HG03521 (cell line): ENCODE results near the gene PMM1.
A peak's percentile ranks its signal among the peaks of the same experiment; 100 is the strongest.
"Not testable (repeated sequence)": the region's sequence is repeated elsewhere in the genome, so short reads cannot be mapped to it uniquely, and the experiment has no call there.

ENCODE experiments used
- ATAC-seq: cut with Tn5 transposase; IDR thresholded peaks from one replicate; pipeline ENCODE4 v1.9.1; 2021; ENCODE audit warnings: mild to moderate bottlenecking, moderate library complexity; ENCODE audit not compliant: unreplicated experiment

PMM1 gene

GRCh38 chr22:41564563-41564962, 25.1 kb downstream of the PMM1 start:
- ATAC-seq, result no peak

- no peak for ATAC-seq
These were observed 26.5 kb downstream of the PMM1 start for GRCh38 chr22:41563051-41563711.

DNA sequence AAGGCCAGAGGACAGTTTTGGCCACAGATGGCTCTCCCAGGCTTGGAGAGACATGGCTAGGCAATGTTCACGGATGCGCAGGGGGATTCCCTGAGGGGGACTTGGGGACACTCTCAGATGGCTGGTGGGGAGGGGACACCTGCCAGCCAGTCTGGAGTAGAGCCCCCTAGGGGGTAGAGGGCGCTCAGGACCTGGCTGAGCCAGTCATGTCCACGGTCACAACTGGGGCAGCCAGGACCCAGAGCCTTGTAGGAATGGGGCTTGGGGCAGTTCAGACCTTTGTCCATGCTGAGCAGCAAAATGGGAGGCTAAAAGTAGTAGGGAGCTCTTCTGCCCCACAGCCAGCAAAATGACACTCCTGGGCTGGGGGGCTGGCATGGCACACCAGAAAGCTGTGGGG, 27.2 kb downstream of the PMM1 start:
- no peak for ATAC-seq

GRCh38 chr22:41561788-41562187, 27.9 kb downstream of the PMM1 start:
- no peak for ATAC-seq

DNA sequence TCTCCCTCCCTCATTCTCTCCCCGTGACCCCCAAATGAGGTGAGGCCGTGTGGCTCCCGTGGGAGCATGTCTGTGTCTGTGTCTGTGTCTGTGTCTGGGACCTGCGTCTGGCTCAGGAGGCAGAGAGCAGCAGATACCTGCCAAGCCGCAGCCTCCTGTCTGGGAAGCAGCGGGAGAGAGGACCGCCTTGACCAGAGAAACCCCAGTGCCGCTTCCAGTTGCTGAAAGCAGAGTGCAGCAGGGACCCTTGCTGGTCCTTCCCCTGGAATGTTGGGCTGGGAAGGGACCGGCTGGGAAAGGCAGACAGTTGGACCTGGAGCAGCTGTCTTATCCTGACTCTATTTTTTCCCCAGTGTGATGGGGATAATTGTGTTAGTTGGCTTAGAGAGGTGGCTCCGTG, 28.3 kb downstream of the PMM1 start:
- ATAC-seq, result no peak

GRCh38 chr22:41560095-41560471, 29.6 kb downstream of the PMM1 start:
- no peak for ATAC-seq

DNA sequence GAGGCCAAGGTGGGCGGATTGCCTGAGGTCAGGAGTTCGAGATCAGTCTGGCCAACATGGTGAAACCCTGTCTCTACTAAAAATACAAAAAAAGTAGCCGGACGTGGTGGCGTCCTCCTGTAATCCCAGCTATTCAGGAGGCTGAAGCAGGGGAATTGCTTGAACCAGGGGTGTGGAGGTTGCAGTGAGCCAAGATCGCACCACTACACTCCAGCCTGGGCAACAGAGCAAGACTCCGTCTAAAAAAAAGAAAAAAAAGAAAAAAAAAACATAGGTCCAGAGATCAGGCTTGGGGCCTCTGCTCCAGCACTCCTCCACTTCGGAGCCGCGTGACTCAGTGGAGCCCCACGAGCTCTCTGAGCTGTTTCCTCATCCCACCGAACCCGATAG, 31.4 kb downstream of the PMM1 start:
- not testable (repeated sequence) for ATAC-seq

DNA sequence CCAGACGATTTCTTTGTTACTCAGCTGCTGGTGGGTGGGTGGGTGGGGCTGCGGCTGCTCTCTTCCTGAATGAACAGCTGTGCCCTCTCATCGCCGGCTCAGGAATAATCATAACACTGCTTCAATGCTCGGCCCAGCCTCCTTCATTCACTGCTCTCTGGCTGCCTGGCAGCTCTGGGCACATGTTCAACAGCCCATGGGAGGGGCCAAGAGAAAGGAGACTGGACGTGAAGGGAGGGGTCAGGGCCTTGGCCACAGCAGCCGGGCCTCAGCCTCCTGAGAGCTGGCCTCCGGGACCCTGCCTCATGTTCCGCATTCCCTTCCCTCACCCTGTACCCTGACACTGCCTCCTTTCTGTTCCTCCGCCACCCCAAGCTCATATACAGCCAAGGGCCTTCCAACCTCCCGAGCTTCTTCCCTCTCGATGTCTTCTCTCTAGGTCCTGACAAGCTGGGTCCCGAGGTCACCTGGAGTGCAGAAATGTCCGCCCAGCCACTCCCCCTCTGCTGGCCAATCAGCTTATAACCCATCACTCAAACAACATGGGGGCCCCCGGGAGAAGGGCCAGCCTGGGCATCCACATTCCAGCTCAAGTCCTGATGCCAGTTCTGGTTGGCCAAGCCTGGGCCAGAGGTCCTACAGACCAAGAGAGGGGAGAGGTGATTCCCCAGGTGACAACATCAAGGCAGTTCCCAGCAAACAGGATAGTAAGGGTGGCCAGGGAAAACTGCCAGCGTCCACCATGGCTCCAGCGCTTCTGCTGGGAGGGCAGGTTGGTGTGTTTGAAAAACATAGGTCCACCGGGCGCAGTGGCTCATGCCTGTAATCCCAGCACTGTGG, 32.0 kb downstream of the PMM1 start:
- ATAC-seq, result no peak

GRCh38 chr22:41556561-41556960, 33.1 kb downstream of the PMM1 start:
- no peak for ATAC-seq

GRCh38 chr22:41555325-41555982, 34.2 kb downstream of the PMM1 start:
- ATAC-seq, result no peak

DNA sequence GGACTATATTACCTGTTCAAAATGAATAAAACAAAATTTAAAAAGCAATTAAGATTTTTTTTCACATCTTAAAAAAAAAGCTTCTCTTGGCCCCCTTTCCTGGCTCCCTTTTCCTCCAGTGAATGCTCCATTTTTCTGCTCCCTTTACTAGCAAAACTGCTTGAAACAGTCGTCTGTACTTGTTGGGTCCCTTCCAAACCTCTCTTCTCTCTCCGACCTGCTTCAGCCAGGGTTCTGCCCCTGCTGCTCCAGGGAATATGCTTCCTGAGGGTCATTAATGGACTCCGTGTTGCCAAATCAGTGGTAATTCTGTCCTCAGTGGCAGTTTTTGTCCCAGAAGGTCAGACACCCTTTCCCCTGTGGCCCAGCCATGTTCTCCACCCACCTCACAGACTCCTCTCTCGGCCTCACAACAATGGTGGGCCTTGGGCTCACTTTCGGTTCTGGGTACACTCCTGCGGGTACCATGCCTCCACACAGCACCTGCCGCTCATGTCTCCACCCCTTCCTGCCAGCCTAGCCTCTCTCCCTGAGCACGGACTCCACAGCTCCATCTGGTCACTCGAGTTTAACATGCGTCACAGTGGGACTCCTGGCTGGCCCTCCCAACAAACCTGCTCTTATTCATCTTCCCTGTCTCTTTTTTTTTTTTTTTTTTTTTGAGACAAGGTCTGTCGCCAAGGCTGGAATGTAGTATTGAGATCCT, 37.6 kb downstream of the PMM1 start:
- no peak for ATAC-seq

GRCh38 chr22:41550952-41551491, 38.6 kb downstream of the PMM1 start:
- ATAC-seq, result no peak

DNA sequence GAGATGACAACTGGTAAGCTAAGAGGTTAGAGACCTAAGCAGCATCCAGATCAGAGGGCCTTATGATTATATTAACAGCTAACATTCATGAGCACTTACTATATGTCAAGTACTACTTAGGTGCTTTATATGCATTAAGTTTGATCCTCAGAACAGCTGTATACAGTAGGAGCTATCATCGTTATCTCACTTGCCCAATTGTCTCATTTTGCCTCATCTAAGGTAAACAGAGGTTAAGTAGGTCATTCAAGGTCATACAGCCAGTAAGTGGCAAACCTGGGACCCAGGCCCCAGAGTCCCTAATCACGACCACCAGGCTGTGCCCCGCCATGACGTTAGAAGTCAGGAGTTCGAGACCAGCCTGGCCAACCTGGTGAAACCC, 40.8 kb downstream of the PMM1 start:
- ATAC-seq, result no peak

DNA sequence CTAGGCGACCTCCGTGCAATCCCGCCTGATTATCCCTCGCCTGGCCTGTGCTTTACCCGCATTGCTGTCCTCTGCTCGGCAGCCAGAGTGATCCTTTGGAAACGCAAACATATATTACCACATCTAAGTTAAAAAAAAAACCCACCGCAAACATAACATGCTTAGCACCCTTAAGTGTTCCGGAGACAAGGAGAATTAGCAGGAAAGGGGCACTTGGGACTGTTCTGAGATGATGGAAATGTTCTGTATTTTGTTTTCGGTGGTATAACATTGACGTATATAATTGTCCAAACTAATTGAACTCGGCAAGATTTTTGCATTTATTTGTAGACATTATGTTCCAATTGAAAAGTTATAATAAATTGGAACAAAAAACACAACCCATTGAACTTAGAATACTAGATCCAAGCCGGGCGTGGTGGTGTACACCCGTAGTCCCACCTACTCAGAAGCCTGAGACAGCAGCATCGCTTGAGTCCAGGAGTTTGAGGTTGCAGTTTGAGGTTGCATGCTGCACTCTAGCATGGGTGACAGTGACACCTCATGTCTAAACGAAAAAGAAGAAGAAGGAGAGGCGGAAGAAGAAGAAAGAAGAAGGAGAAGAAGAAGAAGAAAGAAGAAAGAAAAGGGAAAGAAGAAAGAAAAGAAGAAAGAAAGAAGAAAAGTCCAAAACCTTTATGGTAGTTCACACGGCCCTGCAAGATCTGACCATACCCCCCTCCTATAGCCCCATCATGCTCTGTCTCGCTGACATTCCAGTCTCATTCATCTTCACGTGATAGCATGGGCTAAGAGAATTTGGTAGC, 44.8 kb downstream of the PMM1 start:
- ATAC-seq, result no peak

GRCh38 chr22:41543854-41544670, 45.6 kb downstream of the PMM1 start, which contains the start of gene POLR3H:
TSS of gene POLR3H (minus strand) at chr22:41544470. CDS start at chr22:41544101, 369 bp downstream.
- peak; percentile 95 for ATAC-seq

DNA sequence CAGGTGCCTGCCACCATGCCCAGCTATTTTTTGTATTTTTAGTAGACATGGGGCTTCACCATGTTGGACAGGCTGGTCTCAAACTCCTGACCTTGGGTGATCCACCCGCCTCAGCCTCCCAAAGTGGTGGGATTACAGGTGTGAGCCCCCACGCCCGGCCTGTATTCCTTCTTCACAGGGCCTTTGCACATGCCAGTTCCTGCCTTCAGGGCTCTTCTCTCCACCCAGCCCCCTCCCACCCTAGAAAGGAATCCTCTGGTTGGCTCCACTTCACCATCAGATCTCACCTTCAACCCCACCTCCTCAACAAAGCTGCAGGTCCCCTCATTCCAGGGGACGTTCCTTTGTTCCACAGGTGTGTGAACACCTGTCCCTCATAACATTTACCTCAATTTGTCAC, 47.4 kb downstream of the PMM1 start:
- ATAC-seq, result no peak

DNA sequence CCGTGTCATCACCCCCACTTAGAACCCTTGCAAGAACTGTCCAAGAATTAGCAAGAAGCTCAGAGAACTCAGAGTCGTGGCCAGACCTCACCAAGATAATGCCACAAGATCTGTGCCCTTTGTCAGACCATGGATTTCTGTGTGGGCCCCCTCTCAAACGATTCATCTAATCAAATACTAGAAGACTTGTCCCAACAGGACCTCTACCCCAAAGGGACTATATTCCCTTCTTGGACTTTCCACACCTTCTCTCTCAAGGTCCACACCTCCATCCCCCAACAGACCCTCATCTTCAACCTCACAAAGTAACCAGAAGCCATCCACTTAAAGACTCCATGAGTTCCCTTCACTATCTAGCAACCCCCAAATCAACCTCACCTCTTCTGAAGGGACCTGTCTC, 48.2 kb downstream of the PMM1 start:
- no peak for ATAC-seq

- no peak for ATAC-seq
These were observed 49.3 kb downstream of the PMM1 start for GRCh38 chr22:41540365-41540764.

- no peak for ATAC-seq
These were observed 49.7 kb downstream of the PMM1 start for GRCh38 chr22:41540006-41540315.
